ENCODE measurements around the gene CHRFAM7A.
"Not testable (repeated sequence)": the region's sequence is repeated elsewhere in the genome, so short reads cannot be mapped to it uniquely, and the experiment has no call there.

CHRFAM7A gene

GRCh38 chr15:30386318-30386887 lies 6.9 kb downstream of the CHRFAM7A start:
- not testable (repeated sequence) for H4K20me1 ChIP-seq (ENCODE audit: insufficient read depth, low read length); DNase-seq; H3K9ac ChIP-seq (ENCODE audit: low read depth, low read length); ATAC-seq (ENCODE audit: insufficient read depth, low read depth); H3K79me2 ChIP-seq (ENCODE audit: insufficient read depth, low read length); H3K4me1 ChIP-seq (ENCODE audit: insufficient read depth, low read length); H3K4me3 ChIP-seq (ENCODE audit: low read depth in 1 of 2, low read length in 2 of 2); H3K9me3 ChIP-seq (ENCODE audit: insufficient read depth, low read length, severe bottlenecking); H3K36me3 ChIP-seq (ENCODE audit: insufficient read depth, low read length); H2AFZ ChIP-seq (ENCODE audit: low read depth, low read length); H3K27ac ChIP-seq (ENCODE audit: low read length); H3K27me3 ChIP-seq (ENCODE audit: insufficient read depth, low read length, poor library complexity); H3K4me2 ChIP-seq (ENCODE audit: insufficient read depth, low read length)

GRCh38 chr15:30377082-30377413 lies 16.3 kb downstream of the CHRFAM7A start:
- H4K20me1 ChIP-seq (ENCODE audit: insufficient read depth, low read length); H3K27ac ChIP-seq (ENCODE audit: low read length); H3K9ac ChIP-seq (ENCODE audit: low read depth, low read length); ATAC-seq (ENCODE audit: insufficient read depth, low read depth); H3K4me3 ChIP-seq (ENCODE audit: low read depth in 1 of 2, low read length in 2 of 2); H3K9me3 ChIP-seq (ENCODE audit: insufficient read depth, low read length, severe bottlenecking); H2AFZ ChIP-seq (ENCODE audit: low read depth, low read length); H3K4me1 ChIP-seq (ENCODE audit: insufficient read depth, low read length); H3K36me3 ChIP-seq (ENCODE audit: insufficient read depth, low read length); H3K4me2 ChIP-seq (ENCODE audit: insufficient read depth, low read length); DNase-seq; H3K79me2 ChIP-seq (ENCODE audit: insufficient read depth, low read length); H3K27me3 ChIP-seq (ENCODE audit: insufficient read depth, low read length, poor library complexity): not testable (repeated sequence)

GRCh38 chr15:30376375-30377081 lies 16.8 kb downstream of the CHRFAM7A start:
- not testable (repeated sequence) for ATAC-seq (ENCODE audit: insufficient read depth, low read depth); H3K4me2 ChIP-seq (ENCODE audit: insufficient read depth, low read length); H3K27me3 ChIP-seq (ENCODE audit: insufficient read depth, low read length, poor library complexity); H3K4me1 ChIP-seq (ENCODE audit: insufficient read depth, low read length); H3K9ac ChIP-seq (ENCODE audit: low read depth, low read length); H3K9me3 ChIP-seq (ENCODE audit: insufficient read depth, low read length, severe bottlenecking); H3K36me3 ChIP-seq (ENCODE audit: insufficient read depth, low read length); H3K79me2 ChIP-seq (ENCODE audit: insufficient read depth, low read length); DNase-seq; H2AFZ ChIP-seq (ENCODE audit: low read depth, low read length); H4K20me1 ChIP-seq (ENCODE audit: insufficient read depth, low read length); H3K4me3 ChIP-seq (ENCODE audit: low read depth in 1 of 2, low read length in 2 of 2); H3K27ac ChIP-seq (ENCODE audit: low read length)

- H3K4me1 ChIP-seq (ENCODE audit: insufficient read depth, low read length); H4K20me1 ChIP-seq (ENCODE audit: insufficient read depth, low read length); H3K4me3 ChIP-seq (ENCODE audit: low read depth in 1 of 2, low read length in 2 of 2); H3K79me2 ChIP-seq (ENCODE audit: insufficient read depth, low read length); H3K9ac ChIP-seq (ENCODE audit: low read depth, low read length); H3K27me3 ChIP-seq (ENCODE audit: insufficient read depth, low read length, poor library complexity); H3K36me3 ChIP-seq (ENCODE audit: insufficient read depth, low read length); DNase-seq; H2AFZ ChIP-seq (ENCODE audit: low read depth, low read length); H3K4me2 ChIP-seq (ENCODE audit: insufficient read depth, low read length); H3K9me3 ChIP-seq (ENCODE audit: insufficient read depth, low read length, severe bottlenecking); ATAC-seq (ENCODE audit: insufficient read depth, low read depth); H3K27ac ChIP-seq (ENCODE audit: low read length): not testable (repeated sequence)
Observed at GRCh38 chr15:30375872-30376271, 17.5 kb downstream of the CHRFAM7A start.

GRCh38 chr15:30374862-30375261 lies 18.5 kb downstream of the CHRFAM7A start:
- DNase-seq; H3K4me1 ChIP-seq (ENCODE audit: insufficient read depth, low read length); H2AFZ ChIP-seq (ENCODE audit: low read depth, low read length): not testable (repeated sequence)

GRCh38 chr15:30368271-30368670 lies 25.1 kb downstream of the CHRFAM7A start:
- H3K9me3 ChIP-seq (ENCODE audit: insufficient read depth, low read length, severe bottlenecking), result not testable (repeated sequence)

More at GRCh38 chr15:30374862-30375261, 18.5 kb downstream of the CHRFAM7A start:
- H3K27me3 ChIP-seq (ENCODE audit: insufficient read depth, low read length, poor library complexity); H3K79me2 ChIP-seq (ENCODE audit: insufficient read depth, low read length); H3K36me3 ChIP-seq (ENCODE audit: insufficient read depth, low read length); H4K20me1 ChIP-seq (ENCODE audit: insufficient read depth, low read length); H3K4me3 ChIP-seq (ENCODE audit: low read depth in 1 of 2, low read length in 2 of 2); H3K9me3 ChIP-seq (ENCODE audit: insufficient read depth, low read length, severe bottlenecking); H3K4me2 ChIP-seq (ENCODE audit: insufficient read depth, low read length); H3K27ac ChIP-seq (ENCODE audit: low read length); H3K9ac ChIP-seq (ENCODE audit: low read depth, low read length); ATAC-seq (ENCODE audit: insufficient read depth, low read depth): not testable (repeated sequence)

GRCh38 chr15:30367246-30367645 lies 26.1 kb downstream of the CHRFAM7A start:
- ATAC-seq (ENCODE audit: insufficient read depth, low read depth); H3K27me3 ChIP-seq (ENCODE audit: insufficient read depth, low read length, poor library complexity): not testable (repeated sequence)

More at GRCh38 chr15:30368271-30368670, 25.1 kb downstream of the CHRFAM7A start:
- H3K27me3 ChIP-seq (ENCODE audit: insufficient read depth, low read length, poor library complexity); H3K4me2 ChIP-seq (ENCODE audit: insufficient read depth, low read length); H3K27ac ChIP-seq (ENCODE audit: low read length); H4K20me1 ChIP-seq (ENCODE audit: insufficient read depth, low read length); ATAC-seq (ENCODE audit: insufficient read depth, low read depth); DNase-seq; H3K36me3 ChIP-seq (ENCODE audit: insufficient read depth, low read length); H3K4me1 ChIP-seq (ENCODE audit: insufficient read depth, low read length); H3K4me3 ChIP-seq (ENCODE audit: low read depth in 1 of 2, low read length in 2 of 2); H3K9ac ChIP-seq (ENCODE audit: low read depth, low read length); H2AFZ ChIP-seq (ENCODE audit: low read depth, low read length); H3K79me2 ChIP-seq (ENCODE audit: insufficient read depth, low read length): not testable (repeated sequence)

GRCh38 chr15:30361404-30361803 lies 31.9 kb downstream of the CHRFAM7A start:
- not testable (repeated sequence) for H3K9ac ChIP-seq (ENCODE audit: low read depth, low read length); H3K36me3 ChIP-seq (ENCODE audit: insufficient read depth, low read length); H3K4me3 ChIP-seq (ENCODE audit: low read depth in 1 of 2, low read length in 2 of 2); H3K79me2 ChIP-seq (ENCODE audit: insufficient read depth, low read length); H2AFZ ChIP-seq (ENCODE audit: low read depth, low read length); ATAC-seq (ENCODE audit: insufficient read depth, low read depth); H3K4me1 ChIP-seq (ENCODE audit: insufficient read depth, low read length); H4K20me1 ChIP-seq (ENCODE audit: insufficient read depth, low read length); DNase-seq; H3K27ac ChIP-seq (ENCODE audit: low read length); H3K27me3 ChIP-seq (ENCODE audit: insufficient read depth, low read length, poor library complexity); H3K9me3 ChIP-seq (ENCODE audit: insufficient read depth, low read length, severe bottlenecking); H3K4me2 ChIP-seq (ENCODE audit: insufficient read depth, low read length)

More at GRCh38 chr15:30367246-30367645, 26.1 kb downstream of the CHRFAM7A start:
- H3K36me3 ChIP-seq (ENCODE audit: insufficient read depth, low read length); H3K4me3 ChIP-seq (ENCODE audit: low read depth in 1 of 2, low read length in 2 of 2); H4K20me1 ChIP-seq (ENCODE audit: insufficient read depth, low read length); H3K27ac ChIP-seq (ENCODE audit: low read length); DNase-seq; H3K4me1 ChIP-seq (ENCODE audit: insufficient read depth, low read length); H3K79me2 ChIP-seq (ENCODE audit: insufficient read depth, low read length); H3K4me2 ChIP-seq (ENCODE audit: insufficient read depth, low read length); H3K9ac ChIP-seq (ENCODE audit: low read depth, low read length); H3K9me3 ChIP-seq (ENCODE audit: insufficient read depth, low read length, severe bottlenecking); H2AFZ ChIP-seq (ENCODE audit: low read depth, low read length): not testable (repeated sequence)
